ENCODE results near the gene LCMT1. TPM values are rescaled to one million over a fixed set of nuclear protein-coding genes. Genes with fewer than 3 reads are reported as not detected.
A peak's percentile ranks its signal among the peaks of the same experiment; 100 is the strongest.

Gene LCMT1
- total and polyA plus RNA-seq, 2 of the 4 experiments (the other 2 are of a cell fraction): 33.1 to 60.4 TPM

DNA sequence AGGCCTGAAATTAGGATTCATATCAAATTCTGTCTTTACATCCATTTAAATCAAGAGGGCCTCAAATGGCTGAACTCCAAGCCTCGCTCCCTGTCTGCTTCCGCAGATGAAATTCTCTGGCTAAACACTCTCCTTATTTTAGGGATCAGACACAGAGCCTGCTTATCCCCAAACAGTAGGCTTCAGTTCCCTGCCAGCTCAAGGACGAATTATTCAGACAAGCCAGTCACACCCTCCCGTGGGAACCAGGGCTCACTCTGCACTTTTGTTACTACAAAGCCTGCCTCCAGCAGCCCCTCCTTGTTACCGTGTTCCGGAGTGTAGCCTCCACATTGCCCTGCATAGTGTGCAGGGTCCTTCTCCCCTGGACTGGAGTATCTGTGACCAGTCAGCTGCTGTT, 46.6 kb upstream of the LCMT1 start:
- Histone ChIP-seq H4K20me1 (ENCODE audit: insufficient read depth, low read length) (no peaks in the 10 kb centered on the region; the same call in 1 of the 2 replicates), H3K9ac (ENCODE audit: low read depth, low read length) (no peak overlapping the region), H3K4me2 (ENCODE audit: low read depth, low read length) (no peak overlapping the region), H4K91ac (ENCODE audit: insufficient read depth, low read depth, low read length) (no peak overlapping the region), H3K9me3 (ENCODE audit: control insufficient read depth, insufficient read depth, low read length) (no peaks in the 10 kb centered on the region), H4K8ac (ENCODE audit: low read depth in 2 of 2, low read length in 2 of 2) (no peak overlapping the region), H2BK20ac (ENCODE audit: low read depth, low read length) (no peak overlapping the region), H4K5ac (ENCODE audit: low read depth, low read length) (no peak overlapping the region), H2BK5ac (ENCODE audit: low read depth, low read length, poor library complexity, severe bottlenecking) (no peak overlapping the region), H2AFZ (replicated peaks; ENCODE audit: low read length, poor library complexity) (peak overlapping the region; percentile 45), H3K79me1 (ENCODE audit: low read depth in 1 of 2, low read length in 2 of 2) (peaks cover 3 to 8% of the 10 kb centered on the region in 2 experiments; a peak in 2 of 4 replicates), H3K9me1 (ENCODE audit: insufficient read depth, low read length) (peaks cover 14% of the 10 kb centered on the region), H2AK9ac (replicated peaks; ENCODE audit: low read depth, low read length, poor library complexity) (no peak overlapping the region), H2AK5ac (ENCODE audit: low read depth, low read length) (peak overlapping the region; percentile 56; the same call in 1 of the 2 replicates), H3K14ac (replicated peaks; ENCODE audit: low read depth, low read length) (no peak overlapping the region), H3K4me1 (ENCODE audit: control insufficient read depth, insufficient read depth, low read length) (peaks cover 8% of the 10 kb centered on the region), H2BK15ac (ENCODE audit: low read depth, low read length) (peak overlapping the region; percentile 80), H3K23ac (ENCODE audit: low read depth, low read length) (no peak overlapping the region), H3K36me3 (ENCODE audit: control insufficient read depth, insufficient read depth, low read length) (no peaks in the 10 kb centered on the region), H3K18ac (ENCODE audit: low read depth, low read length) (no peak overlapping the region), H3K27ac (ENCODE audit: insufficient read depth, low read length) (no peak overlapping the region), H2BK120ac (ENCODE audit: low read depth, low read length) (peak overlapping the region; percentile 8), H3K56ac (ENCODE audit: extremely low read depth, insufficient read depth, low read length) (peak overlapping the region; percentile 11; the same call in 1 of the 2 replicates), H3K4me3 (ENCODE audit: insufficient read depth, low read depth, low read length) (no peak overlapping the region), H3K27me3 (ENCODE audit: control insufficient read depth, insufficient read depth, low read length) (no peaks in the 10 kb centered on the region), H3K4ac (ENCODE audit: low read depth, low read length) (peak overlapping the region; percentile 35)
- in situ Hi-C loops (cut with MboI; ENCODE audit: low sequenced_read_pairs) (no loop called here), intact Hi-C loops (cut with micrococcal nuclease) (no loop called here), dilution Hi-C loops (cut with HindIII; ENCODE audit: low sequenced_read_pairs, unreplicated experiment) (no loop called here)
- peak; percentile 9 for DNase-seq
- ATAC-seq (ENCODE audit: low read depth): no peak
- ChIA-PET POLR2A (ENCODE audit: unreplicated experiment) (no interaction called here), CTCF (interaction anchor here (0.6 kb wide), 1 partner anchor 334 kb away, joined by 7 read pairs; no protein-coding TSS in a partner anchor)
- TF ChIP-seq FOS (IDR thresholded peaks at IDR 0.05; ENCODE audit: low read depth, low read length) (no peak), MXI1 (IDR thresholded peaks at IDR 0.05; ENCODE audit: borderline replicate concordance, low read depth, low read length) (no peak), SMC3 (IDR thresholded peaks at IDR 0.05; ENCODE audit: low read depth, low read length) (no peak), NFE2L2 (IDR thresholded peaks at IDR 0.05; ENCODE audit: low read depth, low read length) (no peak), CEBPB (IDR thresholded peaks at IDR 0.05; ENCODE audit: low read depth, low read length) (no peak), RFX5 (IDR thresholded peaks at IDR 0.05; ENCODE audit: low read depth, low read length) (no peak), RAD21 (IDR thresholded peaks at IDR 0.05; ENCODE audit: low read length) (no peak), RCOR1 (IDR thresholded peaks at IDR 0.05; ENCODE audit: insufficient replicate concordance, low read length) (no peak), CHD1 (IDR thresholded peaks at IDR 0.05; ENCODE audit: low read depth, low read length) (no peak), USF2 (IDR thresholded peaks at IDR 0.05; ENCODE audit: low read depth, low read length) (no peak), POLR2A (IDR thresholded peaks at IDR 0.05; ENCODE audit: low read depth, low read length) (no peak)
- TF ChIP-seq, protein P1, sequence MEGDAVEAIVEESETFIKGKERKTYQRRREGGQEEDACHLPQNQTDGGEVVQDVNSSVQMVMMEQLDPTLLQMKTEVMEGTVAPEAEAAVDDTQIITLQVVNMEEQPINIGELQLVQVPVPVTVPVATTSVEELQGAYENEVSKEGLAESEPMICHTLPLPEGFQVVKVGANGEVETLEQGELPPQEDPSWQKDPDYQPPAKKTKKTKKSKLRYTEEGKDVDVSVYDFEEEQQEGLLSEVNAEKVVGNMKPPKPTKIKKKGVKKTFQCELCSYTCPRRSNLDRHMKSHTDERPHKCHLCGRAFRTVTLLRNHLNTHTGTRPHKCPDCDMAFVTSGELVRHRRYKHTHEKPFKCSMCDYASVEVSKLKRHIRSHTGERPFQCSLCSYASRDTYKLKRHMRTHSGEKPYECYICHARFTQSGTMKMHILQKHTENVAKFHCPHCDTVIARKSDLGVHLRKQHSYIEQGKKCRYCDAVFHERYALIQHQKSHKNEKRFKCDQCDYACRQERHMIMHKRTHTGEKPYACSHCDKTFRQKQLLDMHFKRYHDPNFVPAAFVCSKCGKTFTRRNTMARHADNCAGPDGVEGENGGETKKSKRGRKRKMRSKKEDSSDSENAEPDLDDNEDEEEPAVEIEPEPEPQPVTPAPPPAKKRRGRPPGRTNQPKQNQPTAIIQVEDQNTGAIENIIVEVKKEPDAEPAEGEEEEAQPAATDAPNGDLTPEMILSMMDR (conservative IDR thresholded peaks at IDR 0.05; ENCODE audit: low read depth, low read length): no peak
- BruUV-seq (replicated peaks): no TSS peak
- WGBS, 2 experiments (ENCODE audit: extremely low coverage in 2 of 2, insufficient read length in 1 of 2): 50% methylated on average over 4 of the region's 6 CpGs; no CpG with 5 or more reads in 1 of the 2 experiments

Data from IMR-90 (cell line).